ENCODE data around the gene SRGAP1. TPM values are rescaled to one million over a fixed set of nuclear protein-coding genes. Genes with fewer than 3 reads are reported as not detected.
A peak's percentile ranks its signal among the peaks of the same experiment; 100 is the strongest.

The SRGAP1 gene
- total and polyA plus RNA-seq, 8 donors = 9.6 to 15.6 (median 11.7) TPM

DNA sequence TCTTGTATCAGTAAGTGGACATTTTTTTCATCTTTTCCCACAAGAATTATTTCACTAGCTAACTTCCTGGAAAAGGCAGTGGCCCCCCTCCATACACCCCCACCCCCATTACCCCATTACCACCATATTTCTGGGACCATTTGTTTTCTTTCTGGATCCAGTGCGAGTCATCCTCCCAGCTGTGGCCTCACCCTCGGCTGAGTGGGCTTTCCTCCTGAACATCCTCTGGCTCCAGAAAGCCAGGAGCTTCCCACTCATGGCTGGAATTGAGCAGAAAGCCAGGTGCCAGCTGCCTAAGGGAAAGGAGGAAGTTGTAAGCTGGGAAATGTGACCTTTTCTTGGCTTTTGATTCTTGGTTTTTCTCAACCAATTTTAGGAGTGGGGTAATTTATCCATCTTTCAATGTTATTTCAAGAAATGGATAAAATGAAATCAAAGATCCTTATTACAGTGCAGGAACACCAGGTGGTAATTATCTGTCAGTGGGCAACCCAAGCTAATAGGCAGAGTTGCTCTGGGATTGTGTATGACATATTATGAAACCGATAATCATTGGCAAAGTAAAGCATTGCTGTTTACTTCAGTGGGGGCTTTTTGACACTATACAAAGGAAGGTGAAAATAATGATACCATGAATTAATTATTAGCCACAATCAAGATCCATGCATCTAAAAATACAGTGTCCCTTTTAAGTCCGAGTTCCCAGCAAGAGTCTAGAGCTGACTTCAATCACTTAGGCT is 253.0 kb downstream of the SRGAP1 start:
- intact Hi-C loops (cut with DNase I) = loop anchor here in 1 of 2 donors (10.0 kb wide), 1 partner anchor 153 kb away; no protein-coding TSS in a partner anchor
- H3K9me3 ChIP-seq = no peaks in the 10 kb centered on the region
- no peak overlapping the region for H3K27ac ChIP-seq
- DNase-seq (no peak), ATAC-seq (no peak)
- no peak for TF ChIP-seq CTCF (IDR thresholded peaks at IDR 0.05)
- no peaks in the 10 kb centered on the region for H3K4me1 ChIP-seq
- no peaks in the 10 kb centered on the region for H3K27me3 ChIP-seq
- H3K36me3 ChIP-seq = no peaks in the 10 kb centered on the region
- no peak overlapping the region for H3K4me3 ChIP-seq

DNA sequence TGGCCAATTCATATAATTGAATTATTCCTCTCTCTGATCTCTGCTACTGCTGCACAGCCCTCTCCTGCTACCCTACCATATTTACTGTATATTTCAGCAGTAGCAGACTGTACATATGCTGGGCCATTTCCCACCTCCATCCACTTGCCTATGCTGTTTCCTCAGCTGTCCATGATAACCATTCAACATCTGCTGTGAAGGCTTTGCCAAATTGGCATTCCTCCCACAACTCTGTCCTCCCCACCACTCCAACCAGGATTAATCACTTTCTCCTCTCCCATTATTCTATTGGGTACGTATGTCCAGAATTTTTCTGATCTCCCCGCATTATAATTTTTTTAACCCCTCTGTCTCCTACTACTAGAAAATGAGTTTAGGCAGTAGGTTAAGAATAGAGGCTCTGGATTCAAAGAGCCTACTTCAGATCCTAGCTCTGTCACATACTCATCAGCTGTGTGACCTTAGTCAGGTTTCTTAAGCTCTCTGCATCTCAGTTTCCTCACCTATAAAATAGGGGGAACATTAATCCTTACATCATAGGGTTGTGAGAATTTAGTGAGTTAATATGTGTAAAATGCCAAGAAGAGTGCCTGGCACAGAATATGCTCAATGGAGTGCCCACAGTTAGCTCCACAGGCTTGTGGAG is 254.3 kb downstream of the SRGAP1 start:
- intact Hi-C loops (cut with DNase I) = loop anchor here in 1 of 2 donors (10.0 kb wide), 1 partner anchor 154 kb away; no protein-coding TSS in a partner anchor
- no peaks in the 10 kb centered on the region for H3K36me3 ChIP-seq
- ATAC-seq = peak; percentile 36

GRCh38 chr12:64099397-64099796 is 254.9 kb downstream of the SRGAP1 start:
- no peak overlapping the region for H3K27ac ChIP-seq
- no peaks in the 10 kb centered on the region for H3K36me3 ChIP-seq
- no peaks in the 10 kb centered on the region for H3K4me1 ChIP-seq
- no peak overlapping the region for H3K4me3 ChIP-seq
- no peaks in the 10 kb centered on the region for H3K27me3 ChIP-seq
- no peak for TF ChIP-seq CTCF (IDR thresholded peaks at IDR 0.05)
- H3K9me3 ChIP-seq = no peaks in the 10 kb centered on the region
- peak; percentile 64 for ATAC-seq
- intact Hi-C loops (cut with DNase I) = loop anchor here in 1 of 2 donors (10.0 kb wide), 1 partner anchor 155 kb away; no protein-coding TSS in a partner anchor
- no peak for DNase-seq

More for the DNA sequence above, 254.3 kb downstream of the SRGAP1 start:
- H3K4me1 ChIP-seq = no peaks in the 10 kb centered on the region
- no peak overlapping the region for H3K4me3 ChIP-seq
- no peaks in the 10 kb centered on the region for H3K27me3 ChIP-seq
- no peak for TF ChIP-seq CTCF (IDR thresholded peaks at IDR 0.05)
- no peaks in the 10 kb centered on the region for H3K9me3 ChIP-seq
- DNase-seq = no peak
- no peak overlapping the region for H3K27ac ChIP-seq

- no peaks in the 10 kb centered on the region for H3K4me1 ChIP-seq
- H3K27ac ChIP-seq = no peak overlapping the region
- no peak overlapping the region for H3K4me3 ChIP-seq
- ATAC-seq (no peak), DNase-seq (no peak)
- H3K9me3 ChIP-seq = no peaks in the 10 kb centered on the region
- no peak for TF ChIP-seq CTCF (IDR thresholded peaks at IDR 0.05)
- no peaks in the 10 kb centered on the region for H3K27me3 ChIP-seq
- no peaks in the 10 kb centered on the region for H3K36me3 ChIP-seq
- intact Hi-C loops (cut with DNase I) = no loop called here
Measured at GRCh38 chr12:64102339-64102738, 257.8 kb downstream of the SRGAP1 start.
